ENCODE results near the gene ARTN. TPM values are rescaled to one million over a fixed set of nuclear protein-coding genes. Genes with fewer than 3 reads are reported as not detected.

The ARTN gene
- under 1 TPM in 1 of 2 donors, not detected in 1; 0.25 TPM for total RNA-seq

DNA sequence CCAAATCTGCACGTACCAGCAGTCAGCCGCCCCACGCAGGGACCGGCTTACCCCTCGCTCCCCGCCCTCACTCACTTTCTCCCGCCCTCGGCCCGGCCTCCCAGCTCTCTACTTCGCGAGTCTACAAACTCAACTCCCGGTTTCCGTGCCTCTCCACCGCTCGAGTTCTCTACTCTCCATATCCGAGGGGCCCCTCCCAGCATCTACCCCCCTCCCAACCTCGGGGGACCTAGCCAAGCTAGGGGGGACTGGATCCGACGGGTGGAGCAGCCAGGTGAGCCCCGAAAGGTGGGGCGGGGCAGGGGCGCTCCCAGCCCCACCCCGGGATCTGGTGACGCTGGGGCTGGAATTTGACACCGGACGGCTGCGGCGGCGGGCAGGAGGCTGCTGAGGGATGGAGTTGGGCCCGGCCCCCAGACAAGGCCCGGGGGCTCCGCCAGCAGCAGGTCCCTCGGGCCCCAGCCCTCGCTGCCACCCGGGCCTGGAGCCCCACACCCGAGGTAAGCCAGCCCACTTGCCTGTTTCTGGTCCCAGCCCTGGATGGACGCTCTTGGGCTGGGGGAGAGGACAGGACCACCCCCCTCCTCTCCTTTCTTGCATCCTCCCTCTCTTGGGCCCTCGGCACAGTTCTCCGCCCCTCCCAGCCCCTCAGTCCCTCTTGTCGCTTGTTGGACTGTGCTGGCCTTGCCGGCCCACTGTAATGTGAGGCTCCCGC, at the start of gene ARTN:
TSS of gene ARTN (plus strand) at position 416 of the 715 bp plus-strand sequence. CDS start 1,856 bp downstream, outside the sequence.
- DNase-seq (ENCODE audit: low spot score in 2 of 2) (no peak), ATAC-seq (no peak)
- no peaks in the 10 kb centered on the region for H3K36me3 Mint-ChIP-seq
- peak within 1 kb of the TSS in 1 of 2 donors; percentile 81 for H3K27ac Mint-ChIP-seq
- no peaks in the 10 kb centered on the region for H3K9me3 Mint-ChIP-seq

DNA sequence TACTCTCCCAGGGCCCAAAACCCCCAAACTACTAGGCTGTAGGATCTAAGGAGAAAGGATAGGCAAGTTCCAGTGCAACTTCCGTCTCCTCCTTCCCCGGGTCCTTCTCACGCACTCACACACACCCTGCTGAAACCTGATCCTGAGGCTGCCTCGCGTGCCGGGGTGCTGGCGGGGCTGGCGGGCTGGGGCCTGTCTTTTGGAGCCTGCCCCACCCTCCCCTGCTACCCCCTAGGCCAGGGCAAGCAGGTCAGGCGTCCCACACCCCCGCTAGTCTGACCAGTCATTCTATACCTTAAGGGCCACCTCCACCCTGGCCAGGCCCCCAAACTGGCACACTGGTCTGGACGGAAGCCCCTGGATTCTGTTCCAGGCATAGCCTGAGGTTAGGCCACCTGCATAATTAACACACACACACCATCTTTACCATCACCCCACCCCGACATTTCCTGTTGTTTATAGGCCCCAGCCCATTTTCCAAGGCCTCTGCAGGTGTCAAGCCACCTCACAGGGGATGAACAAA, 48.3 kb upstream of the ARTN start:
- H3K36me3 Mint-ChIP-seq, result no peaks in the 10 kb centered on the region
- H3K9me3 Mint-ChIP-seq, result no peaks in the 10 kb centered on the region
- H3K27ac Mint-ChIP-seq, result no peak overlapping the region
- DNase-seq (ENCODE audit: low spot score in 2 of 2), result no peak
- no peak for ATAC-seq

GRCh38 chr1:43887748-43888147, 45.9 kb upstream of the ARTN start:
- ATAC-seq (no peak), DNase-seq (ENCODE audit: low spot score in 2 of 2) (no peak)
- H3K9me3 Mint-ChIP-seq, result no peaks in the 10 kb centered on the region
- no peaks in the 10 kb centered on the region for H3K36me3 Mint-ChIP-seq
- H3K27ac Mint-ChIP-seq, result no peak overlapping the region

DNA sequence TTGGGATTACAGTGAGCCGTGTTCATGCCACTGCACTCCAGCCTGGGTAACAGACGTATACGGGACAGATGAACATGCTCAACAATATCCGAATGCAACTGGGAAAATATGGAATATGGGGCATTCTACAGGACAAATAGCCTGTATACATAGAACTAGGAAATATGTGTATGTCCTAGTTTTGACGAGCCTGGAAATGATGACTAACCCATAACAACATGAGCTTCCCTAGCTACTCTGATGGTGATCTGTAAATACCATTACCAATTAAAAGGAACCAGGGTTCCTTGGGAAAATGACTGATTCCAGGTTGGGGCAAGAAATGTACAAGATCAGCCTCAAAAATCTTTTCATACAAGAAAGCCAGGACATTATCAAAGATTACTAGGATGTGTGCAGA, 42.8 kb upstream of the ARTN start:
- Mint-ChIP-seq H3K27ac (no peak overlapping the region), H3K36me3 (no peaks in the 10 kb centered on the region), H3K9me3 (no peaks in the 10 kb centered on the region)
- ATAC-seq (no peak), DNase-seq (ENCODE audit: low spot score in 2 of 2) (no peak)

GRCh38 chr1:43893006-43893405, 40.6 kb upstream of the ARTN start:
- DNase-seq (ENCODE audit: low spot score in 2 of 2) (no peak), ATAC-seq (no peak)
- Mint-ChIP-seq H3K36me3 (no peaks in the 10 kb centered on the region), H3K9me3 (no peaks in the 10 kb centered on the region), H3K27ac (no peak overlapping the region)

- Mint-ChIP-seq H3K9me3 (no peaks in the 10 kb centered on the region), H3K36me3 (no peaks in the 10 kb centered on the region), H3K27ac (no peak overlapping the region)
- ATAC-seq, result no peak
- no peak for DNase-seq (ENCODE audit: low spot score in 2 of 2)
Measured at GRCh38 chr1:43898981-43899380, 34.6 kb upstream of the ARTN start.

- DNase-seq (ENCODE audit: low spot score in 2 of 2) (no peak), ATAC-seq (no peak)
- Mint-ChIP-seq H3K9me3 (no peaks in the 10 kb centered on the region), H3K36me3 (no peaks in the 10 kb centered on the region), H3K27ac (no peak overlapping the region)
Measured at GRCh38 chr1:43900386-43900785, 33.2 kb upstream of the ARTN start.

GRCh38 chr1:43901196-43901961, 32.2 kb upstream of the ARTN start:
- no peak for ATAC-seq
- Mint-ChIP-seq H3K9me3 (no peaks in the 10 kb centered on the region), H3K27ac (peak overlapping the region in 1 of 2 donors; percentile 62), H3K36me3 (no peaks in the 10 kb centered on the region)
- no peak for DNase-seq (ENCODE audit: low spot score in 2 of 2)

- Mint-ChIP-seq H3K9me3 (no peaks in the 10 kb centered on the region), H3K27ac (peak overlapping the region in 1 of 2 donors; percentile 20)
Measured at GRCh38 chr1:43902058-43902831, 31.4 kb upstream of the ARTN start.

GRCh38 chr1:43904660-43905551, 28.7 kb upstream of the ARTN start:
- Mint-ChIP-seq H3K9me3 (no peaks in the 10 kb centered on the region), H3K36me3 (no peaks in the 10 kb centered on the region), H3K27ac (no peak overlapping the region)
- DNase-seq (ENCODE audit: low spot score in 2 of 2) (no peak), ATAC-seq (no peak)

More at GRCh38 chr1:43902058-43902831, 31.4 kb upstream of the ARTN start:
- ATAC-seq, result no peak
- no peak for DNase-seq (ENCODE audit: low spot score in 2 of 2)
- H3K36me3 Mint-ChIP-seq, result no peaks in the 10 kb centered on the region

DNA sequence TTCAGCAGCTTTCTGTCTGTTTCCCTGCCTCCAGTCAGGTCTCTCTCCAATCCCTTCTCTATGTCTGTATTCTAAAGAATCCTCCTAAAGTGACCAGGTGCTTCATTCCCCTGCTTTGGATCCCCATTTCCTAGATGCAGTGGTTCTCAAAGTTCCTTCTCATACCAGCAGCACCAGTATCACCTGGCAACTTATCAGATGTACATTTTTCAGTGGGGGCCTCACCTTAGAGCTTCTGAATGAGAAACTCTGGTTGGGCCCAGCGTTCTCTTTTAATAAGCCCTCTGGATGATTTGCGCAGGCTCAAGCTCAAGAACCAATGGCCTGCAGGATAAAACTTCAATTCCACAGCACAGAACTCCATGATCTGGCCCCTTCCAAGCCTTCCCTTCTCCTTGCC, 25.4 kb upstream of the ARTN start:
- H3K36me3 Mint-ChIP-seq, result no peaks in the 10 kb centered on the region
- no peak for ATAC-seq

GRCh38 chr1:43908858-43909257, 24.7 kb upstream of the ARTN start:
- H3K36me3 Mint-ChIP-seq, result no peaks in the 10 kb centered on the region
- no peaks in the 10 kb centered on the region for H3K9me3 Mint-ChIP-seq
- H3K27ac Mint-ChIP-seq, result no peak overlapping the region
- DNase-seq (ENCODE audit: low spot score in 2 of 2) (no peak), ATAC-seq (no peak)

More for the DNA sequence above, 25.4 kb upstream of the ARTN start:
- no peak overlapping the region for H3K27ac Mint-ChIP-seq
- no peak for DNase-seq (ENCODE audit: low spot score in 2 of 2)
- H3K9me3 Mint-ChIP-seq, result no peaks in the 10 kb centered on the region

DNA sequence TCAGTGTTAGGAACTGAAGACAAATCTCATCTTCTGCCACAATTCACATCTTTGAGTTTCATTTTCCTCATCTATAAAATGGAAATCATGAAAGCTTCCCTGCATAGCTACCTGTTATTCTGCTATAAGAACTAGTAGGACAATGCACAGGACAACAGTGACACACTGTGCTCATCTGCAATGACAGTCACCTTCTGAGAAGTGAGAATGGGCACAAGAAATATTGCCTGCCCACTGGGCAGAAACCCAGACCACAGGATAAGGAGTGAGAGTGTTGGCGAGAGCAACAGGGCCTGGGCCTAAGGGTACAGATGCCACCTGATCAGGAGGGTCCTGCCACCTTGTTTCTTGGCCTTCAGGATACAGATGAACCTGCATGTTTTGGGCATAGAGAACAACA, 23.3 kb upstream of the ARTN start:
- no peak overlapping the region for H3K27ac Mint-ChIP-seq
- no peak for ATAC-seq
- H3K36me3 Mint-ChIP-seq, result no peaks in the 10 kb centered on the region
- no peak for DNase-seq (ENCODE audit: low spot score in 2 of 2)
- no peaks in the 10 kb centered on the region for H3K9me3 Mint-ChIP-seq

DNA sequence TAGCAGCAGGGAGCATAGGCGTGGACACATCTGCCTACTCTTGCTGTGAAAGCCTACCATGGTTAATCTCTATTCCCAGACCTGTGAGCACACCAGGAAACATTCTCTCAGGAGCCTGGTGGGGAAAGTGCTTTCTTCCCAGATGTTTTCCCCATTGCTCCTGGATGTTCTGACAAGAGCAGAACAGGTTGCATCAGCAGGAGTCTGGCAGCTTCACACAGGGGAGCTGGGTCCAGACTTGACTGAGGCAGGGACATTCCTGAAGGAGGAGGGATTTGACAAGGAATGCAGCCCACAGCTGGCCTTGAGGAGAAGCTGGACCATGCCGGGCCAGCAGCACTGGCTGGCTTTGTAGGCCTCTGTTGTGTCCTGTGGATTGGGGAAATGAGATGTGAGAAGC, 21.0 kb upstream of the ARTN start:
- DNase-seq (ENCODE audit: low spot score in 2 of 2) (no peak), ATAC-seq (no peak)
- H3K36me3 Mint-ChIP-seq, result no peaks in the 10 kb centered on the region
- H3K9me3 Mint-ChIP-seq, result no peaks in the 10 kb centered on the region
- peak overlapping the region; percentile 9 to 31 for H3K27ac Mint-ChIP-seq

- Mint-ChIP-seq H3K27ac (peak overlapping the region; percentile 9 to 31), H3K36me3 (no peaks in the 10 kb centered on the region), H3K9me3 (no peaks in the 10 kb centered on the region)
- no peak for ATAC-seq
- no peak for DNase-seq (ENCODE audit: low spot score in 2 of 2)
Measured at GRCh38 chr1:43913051-43913501, 20.5 kb upstream of the ARTN start.
